Testis (tissue), 2 donors: ENCODE measurements around the gene FAM3C.
"Not testable (repeated sequence)": the region's sequence is repeated elsewhere in the genome, so short reads cannot be mapped to it uniquely, and the experiment has no call there.

Source experiments
- CTCF ChIP-seq, 3 experiments: fragments of 450-650 bp in 2 of 3; fragments of 200-600 bp in 1 of 3; sonication (generic) in 1 of 3; IDR thresholded peaks; one replicate each; pipeline ENCODE4 v1.5.1; 2016 to 2019; ENCODE audit warnings: antibody characterized with exemption in 3 of 3, mild to moderate bottlenecking in 2 of 3, moderate library complexity in 1 of 3
- POLR2A ChIP-seq: fragments of 450-650 bp; IDR thresholded peaks from one replicate; pipeline ENCODE4 v1.6.1; 2017; ENCODE audit warnings: antibody characterized with exemption, mild to moderate bottlenecking, moderate library complexity

- not testable (repeated sequence) for TF ChIP-seq CTCF (IDR thresholded peaks at IDR 0.05); POLR2A
These were observed 25.6 kb upstream of the FAM3C start for GRCh38 chr7:121421743-121422142.
